Measurements from ENCODE around the gene TMEM170A.

TMEM170A gene

GRCh38 chr16:75420987-75421819 lies 43.3 kb downstream of the TMEM170A start:
- H3K9me3 Mint-ChIP-seq, result no peaks in the 10 kb centered on the region
- peaks cover 10% of the 10 kb centered on the region for H3K4me1 Mint-ChIP-seq
- no peaks in the 10 kb centered on the region for H3K36me3 Mint-ChIP-seq
- peak overlapping the region; percentile 56 for H3K27ac Mint-ChIP-seq
- H3K27me3 Mint-ChIP-seq, result no peaks in the 10 kb centered on the region
- ATAC-seq (ENCODE audit: low read depth) (no peak), DNase-seq (ENCODE audit: low spot score in 2 of 2) (no peak)
- H3K4me3 Mint-ChIP-seq, result no peak overlapping the region

GRCh38 chr16:75416904-75417565 lies 47.5 kb downstream of the TMEM170A start:
- peaks cover 7% of the 10 kb centered on the region for H3K36me3 Mint-ChIP-seq
- H3K27ac Mint-ChIP-seq, result no peak overlapping the region
- H3K9me3 Mint-ChIP-seq, result no peaks in the 10 kb centered on the region
- H3K27me3 Mint-ChIP-seq, result no peaks in the 10 kb centered on the region
- peaks cover 10% of the 10 kb centered on the region for H3K4me1 Mint-ChIP-seq
- ATAC-seq (ENCODE audit: low read depth) (no peak), DNase-seq (ENCODE audit: low spot score in 2 of 2) (no peak)
- no peak overlapping the region for H3K4me3 Mint-ChIP-seq

- H3K4me1 Mint-ChIP-seq, result peaks cover 2% of the 10 kb centered on the region
- no peaks in the 10 kb centered on the region for H3K27me3 Mint-ChIP-seq
These were observed 49.2 kb downstream of the TMEM170A start for GRCh38 chr16:75415169-75415905.

GRCh38 chr16:75413951-75414350 lies 50.5 kb downstream of the TMEM170A start:
- H3K4me3 Mint-ChIP-seq, result no peak overlapping the region
- no peak overlapping the region for H3K27ac Mint-ChIP-seq
- H3K4me1 Mint-ChIP-seq, result no peaks in the 10 kb centered on the region
- no peaks in the 10 kb centered on the region for H3K9me3 Mint-ChIP-seq
- no peak for ATAC-seq (ENCODE audit: low read depth)
- no peak for DNase-seq (ENCODE audit: low spot score in 2 of 2)
- H3K27me3 Mint-ChIP-seq, result no peaks in the 10 kb centered on the region
- H3K36me3 Mint-ChIP-seq, result peaks cover 13% of the 10 kb centered on the region

More at GRCh38 chr16:75415169-75415905, 49.2 kb downstream of the TMEM170A start:
- H3K4me3 Mint-ChIP-seq, result no peak overlapping the region
- no peak for ATAC-seq (ENCODE audit: low read depth)
- H3K36me3 Mint-ChIP-seq, result peaks cover 9% of the 10 kb centered on the region
- no peak for DNase-seq (ENCODE audit: low spot score in 2 of 2)
- no peak overlapping the region for H3K27ac Mint-ChIP-seq
- H3K9me3 Mint-ChIP-seq, result no peaks in the 10 kb centered on the region

GRCh38 chr16:75406943-75407342 lies 57.5 kb downstream of the TMEM170A start:
- Mint-ChIP-seq H3K9me3 (no peaks in the 10 kb centered on the region), H3K27me3 (no peaks in the 10 kb centered on the region), H3K4me3 (no peak overlapping the region), H3K4me1 (no peaks in the 10 kb centered on the region), H3K36me3 (peaks cover 14% of the 10 kb centered on the region), H3K27ac (no peak overlapping the region)
- no peak for DNase-seq (ENCODE audit: low spot score in 2 of 2)
- ATAC-seq (ENCODE audit: low read depth), result no peak

GRCh38 chr16:75402821-75403475 lies 61.5 kb downstream of the TMEM170A start:
- H3K9me3 Mint-ChIP-seq, result no peaks in the 10 kb centered on the region
- H3K27ac Mint-ChIP-seq, result no peak overlapping the region
- no peak overlapping the region for H3K4me3 Mint-ChIP-seq
- H3K36me3 Mint-ChIP-seq, result peaks cover 12% of the 10 kb centered on the region
- no peaks in the 10 kb centered on the region for H3K27me3 Mint-ChIP-seq
- DNase-seq (ENCODE audit: low spot score in 2 of 2) (peak in 1 of 2 donors; percentile 6), ATAC-seq (ENCODE audit: low read depth) (no peak)
- H3K4me1 Mint-ChIP-seq, result no peaks in the 10 kb centered on the region

GRCh38 chr16:75402159-75402820 lies 62.2 kb downstream of the TMEM170A start:
- H3K9me3 Mint-ChIP-seq, result no peaks in the 10 kb centered on the region
- ATAC-seq (ENCODE audit: low read depth), result no peak

GRCh38 chr16:75401691-75402090 lies 62.8 kb downstream of the TMEM170A start:
- Mint-ChIP-seq H3K27me3 (no peaks in the 10 kb centered on the region), H3K4me3 (no peak overlapping the region)

More at GRCh38 chr16:75402159-75402820, 62.2 kb downstream of the TMEM170A start:
- peaks cover 14% of the 10 kb centered on the region for H3K36me3 Mint-ChIP-seq
- no peak for DNase-seq (ENCODE audit: low spot score in 2 of 2)
- H3K27ac Mint-ChIP-seq, result no peak overlapping the region
- H3K27me3 Mint-ChIP-seq, result no peaks in the 10 kb centered on the region
- no peak overlapping the region for H3K4me3 Mint-ChIP-seq
- H3K4me1 Mint-ChIP-seq, result no peaks in the 10 kb centered on the region

GRCh38 chr16:75398333-75398732 lies 66.2 kb downstream of the TMEM170A start:
- DNase-seq (ENCODE audit: low spot score in 2 of 2), result no peak
- ATAC-seq (ENCODE audit: low read depth), result no peak
- no peaks in the 10 kb centered on the region for H3K9me3 Mint-ChIP-seq
- H3K4me1 Mint-ChIP-seq, result no peaks in the 10 kb centered on the region
- H3K27me3 Mint-ChIP-seq, result no peaks in the 10 kb centered on the region
- peaks cover 18% of the 10 kb centered on the region for H3K36me3 Mint-ChIP-seq
- no peak overlapping the region for H3K4me3 Mint-ChIP-seq
- H3K27ac Mint-ChIP-seq, result no peak overlapping the region

More at GRCh38 chr16:75401691-75402090, 62.8 kb downstream of the TMEM170A start:
- DNase-seq (ENCODE audit: low spot score in 2 of 2) (no peak), ATAC-seq (ENCODE audit: low read depth) (no peak)
- Mint-ChIP-seq H3K27ac (no peak overlapping the region), H3K36me3 (peaks cover 12% of the 10 kb centered on the region), H3K9me3 (no peaks in the 10 kb centered on the region), H3K4me1 (no peaks in the 10 kb centered on the region)

- Mint-ChIP-seq H3K4me3 (no peak overlapping the region), H3K27ac (no peak overlapping the region), H3K9me3 (no peaks in the 10 kb centered on the region), H3K36me3 (peaks cover 34% of the 10 kb centered on the region), H3K4me1 (no peaks in the 10 kb centered on the region), H3K27me3 (no peaks in the 10 kb centered on the region)
- no peak for ATAC-seq (ENCODE audit: low read depth)
- DNase-seq (ENCODE audit: low spot score in 2 of 2), result no peak
These were observed 69.5 kb downstream of the TMEM170A start for GRCh38 chr16:75394941-75395340.

Measured in memory B cell (primary cell).